Smooth muscle cell of trachea (primary cell): ENCODE data around the gene GM2A. TPM values are rescaled to one million over a fixed set of nuclear protein-coding genes. Genes with fewer than 3 reads are reported as not detected.

Experiments
- total RNA-seq: library from RNA; depleted of rRNA; stranded (reverse); fragments of >200 nt; gene quantifications from 2 replicates; pipeline ENCODE4 v1.2.1, GENCODE V29; 2014

The GM2A gene
- 30.3 and 55.6 TPM in 2 replicates for total RNA-seq

GRCh38 chr5:151252762-151253604, at the start of gene GM2A:
TSS of gene GM2A (plus strand) at chr5:151253185. CDS start at chr5:151253217, 32 bp downstream.

GRCh38 chr5:151223447-151224264, 29.3 kb upstream of the GM2A start, which contains the start of gene CCDC69:
TSS of gene CCDC69 (minus strand) at chr5:151224092. CDS start at chr5:151223970, 122 bp downstream.

GRCh38 chr5:151303666-151304065, 50.7 kb downstream of the GM2A start, which contains the start of gene SLC36A3:
TSS of gene SLC36A3 (minus strand) at chr5:151303766. CDS start at chr5:151303354, 412 bp downstream.

Other genes starting within 250 kb of the GM2A start
- gene GPX3, start 232.6 kb upstream of the GM2A start, total RNA-seq, result 7.6 and 18.4 TPM in 2 replicates
- 56.0 and 87.7 TPM in 2 replicates for gene TNIP1, start 172.2 kb upstream of the GM2A start, total RNA-seq
- gene ANXA6, start 95.4 kb upstream of the GM2A start, total RNA-seq, result 553 and 716 TPM in 2 replicates
- 2.2 and 6.9 TPM in 2 replicates for gene CCDC69, start 29.1 kb upstream of the GM2A start, total RNA-seq
- not detected in 2 replicates for gene SLC36A3, start 50.6 kb downstream of the GM2A start, total RNA-seq
- not detected in 2 replicates for gene SLC36A2, start 94.4 kb downstream of the GM2A start, total RNA-seq
- gene SLC36A1, start 194.4 kb downstream of the GM2A start, total RNA-seq, result 8.3 and 8.4 TPM in 2 replicates